HepG2 (cell line): ENCODE measurements around the gene PXYLP1. TPM values are rescaled to one million over a fixed set of nuclear protein-coding genes. Genes with fewer than 3 reads are reported as not detected.

Source experiments
- ATAC-seq: fragments of 200-7000 bp; cut with Tn5 transposase; 3 replicates; pipeline ENCODE4 v1.9.1; 2020; ENCODE audit warnings: mild to moderate bottlenecking, moderate library complexity
- BruUV-seq: library from RNA; stranded (reverse); fragments of 400-500 nt; replicated peaks from 2 replicates; lab custom pipeline; 2021; lab: Mats Ljungman, UMichigan
- CTCF ChIA-PET: fragments of 300-600 bp; formaldehyde crosslinking; extraction: SDS; loops from one replicate; lab custom pipeline; 2021; ENCODE audit warnings: low total read pairs, inconsistent platforms, low intra/inter-chr PET ratio; lab: Yijun Ruan, JAX
- POLR2A ChIA-PET: fragments of 350-600 bp; sonication (Branson Sonifier 250); formaldehyde crosslinking; loops from one replicate; lab custom pipeline; 2020; ENCODE audit warnings: antibody characterized with exemption, inconsistent platforms; lab: Yijun Ruan, JAX
- DNase-seq: peaks from one replicate; pipeline ENCODE4 v3.0.0-alpha.2; 2015; ENCODE audit warnings: low spot score
- FAIRE-seq: peaks from 3 replicates; lab custom pipeline; 2011; peaks lifted over from hg19 to GRCh38; lab: Jason Lieb, UNC
- H2AFZ ChIP-seq: one replicate; pipeline ENCODE4 v1.6.1; 2011; ENCODE audit warnings: low read length, inconsistent platforms
- H3K27ac ChIP-seq: fragments of 300-600 bp; 3 replicates; pipeline ENCODE4 v1.8.0; 2011; ENCODE audit warnings: mixed run types, mild to moderate bottlenecking, mixed read lengths, low read length, inconsistent platforms; ENCODE audit not compliant: insufficient read depth; ENCODE audit errors: extremely low read length
- H3K27me3 ChIP-seq, 2 experiments: fragments of 200-600 bp in 1 of 2; 2 replicates in 1 of 2; 3 replicates in 1 of 2; pipeline versions ENCODE4 v1.6.0 to v1.8.0; 2011; ENCODE audit warnings: low read length in 2 of 2, mild to moderate bottlenecking in 2 of 2, moderate library complexity in 2 of 2, inconsistent platforms in 1 of 2; ENCODE audit not compliant: insufficient read depth in 2 of 2, control insufficient read depth in 1 of 2
- H3K36me3 ChIP-seq, 2 experiments: fragments of 200-600 bp in 1 of 2; replicated peaks in 1 of 2; 2 replicates in 1 of 2; 3 replicates in 1 of 2; pipeline versions ENCODE4 v1.5.1 to v1.8.0; 2011; ENCODE audit warnings: low read length in 2 of 2, inconsistent platforms in 1 of 2; ENCODE audit not compliant: insufficient read depth in 2 of 2, control insufficient read depth in 1 of 2
- H3K4me1 ChIP-seq: 2 replicates; pipeline ENCODE4 v1.5.1; 2012; ENCODE audit warnings: low read length, inconsistent platforms; ENCODE audit not compliant: insufficient read depth
- H3K4me2 ChIP-seq: 2 replicates; pipeline ENCODE4 v1.6.0; 2011; ENCODE audit warnings: low read depth, low read length, inconsistent platforms
- H3K4me3 ChIP-seq, 3 experiments: fragments of 200-600 bp in 1 of 3; sonication (generic), shearing (Covaris generic) in 1 of 3; replicated peaks in 1 of 3; 2 replicates each; pipeline ENCODE4 v1.5.1; 2011 to 2016; ENCODE audit warnings: low read length in 3 of 3, inconsistent platforms in 2 of 3, low read depth in 2 of 3, mild to moderate bottlenecking in 2 of 3, control low read depth in 1 of 3, mixed read lengths in 1 of 3; ENCODE audit not compliant: insufficient read depth in 1 of 3
- H3K79me2 ChIP-seq: one replicate; pipeline ENCODE4 v1.6.1; 2011; ENCODE audit warnings: low read length, inconsistent platforms; ENCODE audit not compliant: insufficient read depth
- H3K9ac ChIP-seq: 2 replicates; pipeline ENCODE4 v1.6.0; 2011; ENCODE audit warnings: mild to moderate bottlenecking, low read depth, low read length, inconsistent platforms; ENCODE audit not compliant: insufficient read depth
- H3K9me3 ChIP-seq: 2 replicates; pipeline ENCODE4 v1.5.1; 2012; ENCODE audit warnings: mild to moderate bottlenecking, low read length
- H4K20me1 ChIP-seq: 2 replicates; pipeline ENCODE4 v1.6.0; 2011; ENCODE audit warnings: inconsistent platforms, mild to moderate bottlenecking, low read length, moderate library complexity; ENCODE audit not compliant: insufficient read depth
- MLX ChIP-seq: IDR thresholded peaks from 2 replicates; pipeline ENCODE4 v1.6.1; 2016
- RARG ChIP-seq: sonication (generic); formaldehyde crosslinking; IDR thresholded peaks from 2 replicates; pipeline ENCODE4 v1.4.0; 2020; ENCODE audit warnings: low read depth, mild to moderate bottlenecking, missing genetic modification reagents
- RNF2 ChIP-seq: fragments of 450-650 bp; conservative IDR thresholded peaks from 2 replicates; pipeline ENCODE4 v1.6.1; 2016; ENCODE audit warnings: low read depth
- WGBS: methylation state at CpG from one replicate; pipeline ENCODE4 v1.1.6; 2017; ENCODE audit warnings: low lambda C conversion rate; 5-methylcytosine and 5-hydroxymethylcytosine counted together
- in situ Hi-C: cut with HindIII; loops from 2 replicates; pipeline ENCODE4 v1.10.0; 2017; ENCODE audit warnings: low pct_unique_long_range_greater_than_20kb; ENCODE audit not compliant: extremely low pct_ligation_motif_present
- intact Hi-C: fragments of 100-400 bp; cut with micrococcal nuclease; formaldehyde crosslinking; loops from one replicate; pipeline ENCODE4 v1.10.0; 2022; ENCODE audit not compliant: unreplicated experiment
- polyA plus RNA-seq, 8 experiments: library from polyadenylated mRNA; depleted of rRNA in 3 of 8; stranded (reverse) in 7 of 8; unstranded in 1 of 8; fragments of >200 nt; fragmentation: Illumina TruSeq in 4 of 8; extraction: Trizol in 4 of 8; gene quantifications; 2 replicates each; pipeline versions ENCODE4 v1.2.1 to v1.2.3, GENCODE V29; 2011 to 2016; ENCODE audit warnings: low read depth in 4 of 8, missing spikeins in 1 of 8, mixed read lengths in 1 of 8; ENCODE audit not compliant: insufficient read depth in 1 of 8
- total RNA-seq, 5 experiments: library from RNA; depleted of rRNA; stranded (reverse); fragments of >200 nt; fragmentation: Illumina TruSeq; extraction: Trizol; gene quantifications; 2 replicates each; pipeline ENCODE4 v1.2.3, GENCODE V29; 2016; ENCODE audit warnings: low read depth in 1 of 5

PXYLP1 gene
- total and polyA plus RNA-seq, 2 of the 13 experiments (the other 11 are each of a cell fraction or from before 2014, with no cell fraction given) = 4.9 to 8.1 TPM

- no peak overlapping the region for H2AFZ ChIP-seq
- H3K36me3 ChIP-seq = no peaks in the 10 kb centered on the region
- H3K9ac ChIP-seq = no peak overlapping the region
- H3K79me2 ChIP-seq = no peaks in the 10 kb centered on the region
- H3K9me3 ChIP-seq = no peaks in the 10 kb centered on the region
- peaks cover 57% of the 10 kb centered on the region for H3K4me1 ChIP-seq
- H3K4me3 ChIP-seq = no peak overlapping the region
- FAIRE-seq (no peak), ATAC-seq (no peak), DNase-seq (no peak)
- CTCF ChIA-PET = no interaction called here
- H3K4me2 ChIP-seq = no peak overlapping the region
- H3K27me3 ChIP-seq = no peaks in the 10 kb centered on the region
- POLR2A ChIA-PET = no interaction called here
- no peaks in the 10 kb centered on the region for H4K20me1 ChIP-seq
- no TSS peak for BruUV-seq
- WGBS = 92% methylated on average over 11 of the region's 11 CpGs
- in situ Hi-C loops (no loop called here), intact Hi-C loops (no loop called here)
- TF ChIP-seq RNF2 = no peak
- no peak for TF ChIP-seq MLX
- H3K27ac ChIP-seq = no peak overlapping the region
Observed at GRCh38 chr3:141334627-141335250, 103.1 kb downstream of the PXYLP1 start.

- POLR2A ChIA-PET = no interaction called here
- no peak overlapping the region for H2AFZ ChIP-seq
Observed at GRCh38 chr3:141335531-141336061, 104.0 kb downstream of the PXYLP1 start.

More at GRCh38 chr3:141335531-141336061, 104.0 kb downstream of the PXYLP1 start:
- intact Hi-C loops = no loop called here
- DNase-seq (no peak), FAIRE-seq (no peak), ATAC-seq (no peak)
- no peaks in the 10 kb centered on the region for H3K79me2 ChIP-seq
- no peaks in the 10 kb centered on the region for H3K9me3 ChIP-seq
- no peaks in the 10 kb centered on the region for H3K27me3 ChIP-seq
- no peak overlapping the region for H3K4me2 ChIP-seq
- no peak for TF ChIP-seq RARG (CRISPR knock-in tag)
- CTCF ChIA-PET = no interaction called here
- 85% methylated on average over 1 of the region's 2 CpGs for WGBS
- H3K4me3 ChIP-seq = no peak overlapping the region
- no peak overlapping the region for H3K27ac ChIP-seq
- H3K4me1 ChIP-seq = peaks cover 53% of the 10 kb centered on the region
- H4K20me1 ChIP-seq = no peaks in the 10 kb centered on the region
- H3K36me3 ChIP-seq = no peaks in the 10 kb centered on the region
- BruUV-seq = no TSS peak
- in situ Hi-C loops = no loop called here
- H3K9ac ChIP-seq = no peak overlapping the region
